GM11168 (cell line): Measurements from ENCODE around the gene TENT4B.
"Not testable (repeated sequence)": the region's sequence is repeated elsewhere in the genome, so short reads cannot be mapped to it uniquely, and the experiment has no call there.

Experiments
- in situ Hi-C: fragments of 300-500 bp; cut with MboI; formaldehyde crosslinking; loops from one replicate; pipeline ENCODE4 v1.12.0; 2022; ENCODE audit warnings: low sequenced_read_pairs; ENCODE audit not compliant: unreplicated experiment

TENT4B gene

GRCh38 chr16:50152807-50153595 lies at the start of gene TENT4B:
Gene TENT4B (plus strand): TSS chr16:50153306. CDS start chr16:50153622, 316 bp downstream.
- in situ Hi-C loops: no loop called here

GRCh38 chr16:50103764-50104163 lies 49.3 kb upstream of the TENT4B start:
- in situ Hi-C loops: no loop called here

- in situ Hi-C loops: no loop called here
These were observed 38.6 kb upstream of the TENT4B start for GRCh38 chr16:50114357-50115129.

- in situ Hi-C loops: no loop called here
These were observed 32.4 kb upstream of the TENT4B start for GRCh38 chr16:50120711-50121110.

- in situ Hi-C loops: no loop called here
These were observed 31.8 kb upstream of the TENT4B start for GRCh38 chr16:50121278-50121677.

- in situ Hi-C loops: no loop called here
These were observed 31.2 kb upstream of the TENT4B start for GRCh38 chr16:50121721-50122445.

- in situ Hi-C loops: no loop called here
These were observed 29.7 kb upstream of the TENT4B start for GRCh38 chr16:50123417-50123816.

- in situ Hi-C loops: no loop called here
These were observed 28.3 kb upstream of the TENT4B start for GRCh38 chr16:50124769-50125168.

GRCh38 chr16:50126183-50126582 lies 26.9 kb upstream of the TENT4B start:
- in situ Hi-C loops: no loop called here

- in situ Hi-C loops: not testable (repeated sequence)
These were observed 20.5 kb upstream of the TENT4B start for GRCh38 chr16:50132571-50132970.

- in situ Hi-C loops: no loop called here
These were observed 19.9 kb upstream of the TENT4B start for GRCh38 chr16:50133214-50133613.

GRCh38 chr16:50136399-50136798 lies 16.7 kb upstream of the TENT4B start:
- in situ Hi-C loops: no loop called here

- in situ Hi-C loops: no loop called here
These were observed 15.8 kb upstream of the TENT4B start for GRCh38 chr16:50137268-50137667.

- in situ Hi-C loops: no loop called here
These were observed 13.5 kb upstream of the TENT4B start for GRCh38 chr16:50139580-50139979.

GRCh38 chr16:50144211-50144610 lies 8.9 kb upstream of the TENT4B start:
- in situ Hi-C loops: no loop called here

- in situ Hi-C loops: no loop called here
These were observed 6.3 kb upstream of the TENT4B start for GRCh38 chr16:50146479-50147435.

GRCh38 chr16:50151322-50151721 lies 1.8 kb upstream of the TENT4B start:
- in situ Hi-C loops: no loop called here

- in situ Hi-C loops: no loop called here
These were observed 1.4 kb upstream of the TENT4B start for GRCh38 chr16:50151756-50152155.

- in situ Hi-C loops: no loop called here
These were observed 727 bp upstream of the TENT4B start for GRCh38 chr16:50152351-50152806.
